ENCODE measurements around the gene STUM.

Gene STUM

GRCh38 chr1:226534098-226534497 is 14.5 kb upstream of the STUM start:
- DNase-seq (ENCODE audit: low spot score) = no peak

- DNase-seq (ENCODE audit: low spot score) = no peak
Observed at GRCh38 chr1:226534645-226535044, 13.9 kb upstream of the STUM start.

GRCh38 chr1:226535666-226536065 is 12.9 kb upstream of the STUM start:
- DNase-seq (ENCODE audit: low spot score) = no peak

- no peak for DNase-seq (ENCODE audit: low spot score)
Observed at GRCh38 chr1:226541231-226541630, 7.3 kb upstream of the STUM start.

GRCh38 chr1:226541631-226542622 is 6.6 kb upstream of the STUM start:
- no peak for DNase-seq (ENCODE audit: low spot score)

- no peak for DNase-seq (ENCODE audit: low spot score)
Observed at GRCh38 chr1:226542623-226543103, 5.9 kb upstream of the STUM start.

- no peak for DNase-seq (ENCODE audit: low spot score)
Observed at GRCh38 chr1:226545836-226546596, 2.5 kb upstream of the STUM start.

GRCh38 chr1:226546926-226547325 is 1.6 kb upstream of the STUM start:
- no peak for DNase-seq (ENCODE audit: low spot score)

- peak; percentile 85 for DNase-seq (ENCODE audit: low spot score)
Observed at GRCh38 chr1:226547754-226548191, 791 bp upstream of the STUM start.

- DNase-seq (ENCODE audit: low spot score) = no peak
Observed at GRCh38 chr1:226549094-226549936, 751 bp downstream of the STUM start.

GRCh38 chr1:226549937-226550671 is 1.5 kb downstream of the STUM start:
- DNase-seq (ENCODE audit: low spot score) = no peak

GRCh38 chr1:226550672-226551041 is 2.1 kb downstream of the STUM start:
- no peak for DNase-seq (ENCODE audit: low spot score)

- no peak for DNase-seq (ENCODE audit: low spot score)
Observed at GRCh38 chr1:226551299-226551698, 2.7 kb downstream of the STUM start.

- DNase-seq (ENCODE audit: low spot score) = no peak
Observed at GRCh38 chr1:226552061-226552460, 3.5 kb downstream of the STUM start.

- DNase-seq (ENCODE audit: low spot score) = no peak
Observed at GRCh38 chr1:226553266-226553923, 4.8 kb downstream of the STUM start.

GRCh38 chr1:226553924-226554282 is 5.3 kb downstream of the STUM start:
- DNase-seq (ENCODE audit: low spot score) = no peak

- no peak for DNase-seq (ENCODE audit: low spot score)
Observed at GRCh38 chr1:226555092-226555491, 6.5 kb downstream of the STUM start.

- DNase-seq (ENCODE audit: low spot score) = no peak
Observed at GRCh38 chr1:226557424-226557823, 8.9 kb downstream of the STUM start.

- no peak for DNase-seq (ENCODE audit: low spot score)
Observed at GRCh38 chr1:226558036-226558650, 9.6 kb downstream of the STUM start.

- DNase-seq (ENCODE audit: low spot score) = no peak
Observed at GRCh38 chr1:226560243-226560642, 11.7 kb downstream of the STUM start.
